ENCODE measurements around the gene CHERP.

DNA sequence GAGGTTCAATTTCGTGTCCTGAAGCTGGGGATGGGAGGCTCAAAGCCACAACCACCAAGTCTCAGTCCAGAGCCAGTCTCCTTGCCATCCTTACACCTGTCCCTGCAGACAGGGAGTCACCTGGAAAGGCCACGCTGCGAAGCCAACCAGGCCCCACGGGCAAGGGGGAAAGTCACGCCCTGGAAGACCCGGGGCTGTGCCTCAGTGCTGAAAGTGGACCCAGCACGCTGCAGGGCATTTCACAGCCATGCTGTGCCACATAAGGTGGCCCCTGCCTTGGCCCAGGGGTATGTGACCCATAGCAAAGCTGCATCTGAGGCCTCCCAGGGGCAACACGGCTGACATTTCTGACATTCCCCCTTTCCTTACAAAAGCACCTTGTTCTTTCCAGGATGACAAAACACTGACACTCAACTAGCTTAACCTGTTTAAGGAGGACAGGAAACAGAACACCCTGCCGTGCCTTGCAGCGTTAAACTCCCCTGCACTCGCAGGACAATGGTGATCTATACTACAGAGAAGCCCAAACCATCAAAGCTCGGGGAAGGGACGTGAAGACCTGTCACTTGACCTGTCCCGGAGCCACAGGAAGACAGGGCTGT lies 14.8 kb downstream of the CHERP start:
- TF ChIP-seq GATA3 (IDR thresholded peaks at IDR 0.05; ENCODE audit: low read depth, low read length) (no peak), GATA2 (IDR thresholded peaks at IDR 0.05; ENCODE audit: low read depth, low read length) (no peak)

All from SH-SY5Y (cell line).